Measurements from ENCODE around the gene GALNT7.

Gene GALNT7

GRCh38 chr4:173199553-173199952, 30.9 kb downstream of the GALNT7 start:
- H3K27ac ChIP-seq (ENCODE audit: low read depth, low read length): no peak overlapping the region
- no peaks in the 10 kb centered on the region for H3F3A ChIP-seq (ENCODE audit: insufficient read depth)
- H2AFZ ChIP-seq (ENCODE audit: low read depth, low read length, severe bottlenecking): no peak overlapping the region
- no peaks in the 10 kb centered on the region for H3K9me3 ChIP-seq (ENCODE audit: insufficient read depth, low read length)
- no peaks in the 10 kb centered on the region; the same call in 1 of the 2 replicates for H3K79me2 ChIP-seq (ENCODE audit: insufficient read depth, low read length)
- peaks cover 6% of the 10 kb centered on the region for H4K20me1 ChIP-seq (ENCODE audit: low read depth, low read length)
- no peaks in the 10 kb centered on the region for H3K9me2 ChIP-seq (replicated peaks; ENCODE audit: insufficient read depth, low read length)
- no peaks in the 10 kb centered on the region for H3K36me3 ChIP-seq (ENCODE audit: low read length)
- H3K4me2 ChIP-seq (ENCODE audit: low read depth, low read length, poor library complexity, severe bottlenecking): no peak overlapping the region
- TF ChIP-seq CTCF (IDR thresholded peaks at IDR 0.05; ENCODE audit: insufficient read depth, low read length, poor library complexity, severe bottlenecking): no peak
- TF ChIP-seq EZH2phosphoT487 (conservative IDR thresholded peaks at IDR 0.05; ENCODE audit: low read length): no peak
- H3K9ac ChIP-seq (ENCODE audit: low read length): no peak overlapping the region
- no peaks in the 10 kb centered on the region for H3K27me3 ChIP-seq (ENCODE audit: low read length)
- no peak overlapping the region for H3K4me3 ChIP-seq (ENCODE audit: insufficient read depth, low read length, poor library complexity, severe bottlenecking)

GRCh38 chr4:173200103-173200884, 31.7 kb downstream of the GALNT7 start:
- Histone ChIP-seq H3K79me2 (ENCODE audit: insufficient read depth, low read length) (no peaks in the 10 kb centered on the region; the same call in 1 of the 2 replicates), H3K4me3 (ENCODE audit: insufficient read depth, low read length, poor library complexity, severe bottlenecking) (no peak overlapping the region), H3K36me3 (ENCODE audit: low read length) (no peaks in the 10 kb centered on the region), H3K9me2 (replicated peaks; ENCODE audit: insufficient read depth, low read length) (no peaks in the 10 kb centered on the region), H3K9ac (ENCODE audit: low read length) (no peak overlapping the region), H3K4me2 (ENCODE audit: low read depth, low read length, poor library complexity, severe bottlenecking) (no peak overlapping the region), H4K20me1 (ENCODE audit: low read depth, low read length) (no peaks in the 10 kb centered on the region; the same call in 1 of the 2 replicates), H3K9me3 (ENCODE audit: insufficient read depth, low read length) (no peaks in the 10 kb centered on the region), H3K27me3 (ENCODE audit: low read length) (no peaks in the 10 kb centered on the region), H3K27ac (ENCODE audit: low read depth, low read length) (no peak overlapping the region), H2AFZ (ENCODE audit: low read depth, low read length, severe bottlenecking) (no peak overlapping the region), H3F3A (ENCODE audit: insufficient read depth) (no peaks in the 10 kb centered on the region)
- TF ChIP-seq EZH2phosphoT487 (conservative IDR thresholded peaks at IDR 0.05; ENCODE audit: low read length) (no peak), CTCF (IDR thresholded peaks at IDR 0.05; ENCODE audit: insufficient read depth, low read length, poor library complexity, severe bottlenecking) (no peak)

GRCh38 chr4:173202395-173202794, 33.8 kb downstream of the GALNT7 start:
- no peaks in the 10 kb centered on the region for H3K36me3 ChIP-seq (ENCODE audit: low read length)
- H3K9me2 ChIP-seq (replicated peaks; ENCODE audit: insufficient read depth, low read length): no peaks in the 10 kb centered on the region
- H3K4me3 ChIP-seq (ENCODE audit: insufficient read depth, low read length, poor library complexity, severe bottlenecking): no peak overlapping the region
- no peak overlapping the region for H3K9ac ChIP-seq (ENCODE audit: low read length)
- no peaks in the 10 kb centered on the region for H3F3A ChIP-seq (ENCODE audit: insufficient read depth)
- H3K79me2 ChIP-seq (ENCODE audit: insufficient read depth, low read length): no peaks in the 10 kb centered on the region; the same call in 1 of the 2 replicates
- no peaks in the 10 kb centered on the region for H3K9me3 ChIP-seq (ENCODE audit: insufficient read depth, low read length)
- no peak overlapping the region for H3K27ac ChIP-seq (ENCODE audit: low read depth, low read length)
- H3K27me3 ChIP-seq (ENCODE audit: low read length): no peaks in the 10 kb centered on the region
- H4K20me1 ChIP-seq (ENCODE audit: low read depth, low read length): no peaks in the 10 kb centered on the region; the same call in 1 of the 2 replicates
- H2AFZ ChIP-seq (ENCODE audit: low read depth, low read length, severe bottlenecking): no peak overlapping the region
- H3K4me2 ChIP-seq (ENCODE audit: low read depth, low read length, poor library complexity, severe bottlenecking): no peak overlapping the region
- TF ChIP-seq CTCF (IDR thresholded peaks at IDR 0.05; ENCODE audit: insufficient read depth, low read length, poor library complexity, severe bottlenecking): no peak
- no peak for TF ChIP-seq EZH2phosphoT487 (conservative IDR thresholded peaks at IDR 0.05; ENCODE audit: low read length)

All from SU-DHL-6 (cell line).